H9 (cell line): ENCODE data around the gene SNX32. TPM values are rescaled to one million over a fixed set of nuclear protein-coding genes. Genes with fewer than 3 reads are reported as not detected.

Experiments
- DNase-seq: peaks from one replicate; pipeline ENCODE4 v3.0.0-alpha.2; 2017
- H2AFZ ChIP-seq: one replicate; pipeline ENCODE4 v1.6.1; 2013; ENCODE audit warnings: mild to moderate bottlenecking, low read length, control low read depth, moderate library complexity
- H2AK5ac ChIP-seq: 2 replicates; pipeline ENCODE4 v1.6.1; 2013; ENCODE audit warnings: low read length, control low read depth, mixed read lengths; ENCODE audit not compliant: insufficient read length
- H2BK120ac ChIP-seq: one replicate; pipeline ENCODE4 v1.6.1; 2013; ENCODE audit warnings: low read depth, mild to moderate bottlenecking, low read length, control low read depth, inconsistent platforms; ENCODE audit not compliant: poor library complexity, severe bottlenecking
- H2BK12ac ChIP-seq: 2 replicates; pipeline ENCODE4 v1.6.1; 2013; ENCODE audit warnings: low read length, control low read depth, mixed read lengths, low read depth; ENCODE audit not compliant: insufficient read length
- H2BK15ac ChIP-seq: 2 replicates; pipeline ENCODE4 v1.6.1; 2013; ENCODE audit warnings: low read depth, low read length, control low read depth
- H2BK20ac ChIP-seq: one replicate; pipeline ENCODE4 v1.6.1; 2013; ENCODE audit warnings: low read depth, mild to moderate bottlenecking, low read length, control low read depth, inconsistent platforms; ENCODE audit not compliant: poor library complexity, severe bottlenecking
- H2BK5ac ChIP-seq: 2 replicates; pipeline ENCODE4 v1.6.1; 2013; ENCODE audit warnings: low read length, control low read depth, mixed read lengths; ENCODE audit not compliant: insufficient read length
- H3K14ac ChIP-seq: 2 replicates; pipeline ENCODE4 v1.6.1; 2013; ENCODE audit warnings: low read length, control low read depth; ENCODE audit not compliant: insufficient read depth
- H3K18ac ChIP-seq: 2 replicates; pipeline ENCODE4 v1.6.1; 2013; ENCODE audit warnings: low read depth, mild to moderate bottlenecking, mixed read lengths, low read length, control low read depth; ENCODE audit not compliant: insufficient read length
- H3K23ac ChIP-seq: 2 replicates; pipeline ENCODE4 v1.6.1; 2013; ENCODE audit warnings: low read length, control low read depth, mixed read lengths, low read depth; ENCODE audit not compliant: insufficient read length
- H3K23me2 ChIP-seq: 2 replicates; pipeline ENCODE4 v1.6.1; 2013; ENCODE audit warnings: low read depth, mild to moderate bottlenecking, mixed read lengths, low read length, control low read depth; ENCODE audit not compliant: insufficient read length, poor library complexity, severe bottlenecking
- H3K27ac ChIP-seq: 2 replicates; pipeline ENCODE4 v1.5.1; 2013; ENCODE audit warnings: low read length, control low read depth, mixed read lengths, low read depth; ENCODE audit not compliant: insufficient read length
- H3K27me3 ChIP-seq: 2 replicates; pipeline ENCODE4 v1.6.1; 2013; ENCODE audit warnings: low read length, control low read depth, inconsistent platforms; ENCODE audit not compliant: insufficient read depth
- H3K4ac ChIP-seq: 2 replicates; pipeline ENCODE4 v1.6.1; 2013; ENCODE audit warnings: low read depth, mild to moderate bottlenecking, control low read depth, inconsistent platforms, low read length, moderate library complexity
- H3K4me1 ChIP-seq: 2 replicates; pipeline ENCODE4 v1.6.1; 2013; ENCODE audit warnings: low read length, control low read depth, inconsistent platforms; ENCODE audit not compliant: insufficient read depth
- H3K4me2 ChIP-seq: 2 replicates; pipeline ENCODE4 v1.6.1; 2013; ENCODE audit warnings: low read length, control low read depth, mixed read lengths; ENCODE audit not compliant: insufficient read length, insufficient read depth
- H3K56ac ChIP-seq: 2 replicates; pipeline ENCODE4 v1.6.1; 2013; ENCODE audit warnings: low read depth, mild to moderate bottlenecking, mixed read lengths, low read length, control low read depth; ENCODE audit not compliant: insufficient read length
- H3K79me1 ChIP-seq: 2 replicates; pipeline ENCODE4 v1.6.1; 2013; ENCODE audit warnings: low read depth, mild to moderate bottlenecking, moderate library complexity, low read length, control low read depth, inconsistent platforms; ENCODE audit not compliant: insufficient read depth, poor library complexity, severe bottlenecking
- H3K79me2 ChIP-seq: 2 replicates; pipeline ENCODE4 v1.6.1; 2013; ENCODE audit warnings: low read length, control low read depth, inconsistent platforms; ENCODE audit not compliant: insufficient read depth
- H3K9ac ChIP-seq: 2 replicates; pipeline ENCODE4 v1.6.1; 2013; ENCODE audit warnings: low read length, control low read depth, mixed read lengths; ENCODE audit not compliant: insufficient read length; ENCODE audit errors: extremely low read depth
- H3K9me3 ChIP-seq: one replicate; pipeline ENCODE4 v1.6.1; 2013; ENCODE audit warnings: low read depth, low read length, inconsistent platforms; ENCODE audit not compliant: control insufficient read depth
- H3T11ph ChIP-seq: one replicate; pipeline ENCODE4 v1.6.1; 2013; ENCODE audit warnings: mild to moderate bottlenecking, low read length, control low read depth, inconsistent platforms
- H4K20me1 ChIP-seq: one replicate; pipeline ENCODE4 v1.6.1; 2013; ENCODE audit not compliant: control insufficient read depth, insufficient read length, insufficient read depth
- H4K5ac ChIP-seq: 2 replicates; pipeline ENCODE4 v1.6.1; 2013; ENCODE audit warnings: low read depth, mild to moderate bottlenecking, mixed read lengths, low read length, control low read depth; ENCODE audit not compliant: insufficient read length
- H4K8ac ChIP-seq: replicated peaks from 2 replicates; pipeline ENCODE4 v1.6.1; 2013; ENCODE audit warnings: low read length, control low read depth, mixed read lengths, low read depth; ENCODE audit not compliant: insufficient read length
- H4K91ac ChIP-seq: 2 replicates; pipeline ENCODE4 v1.6.1; 2013; ENCODE audit warnings: low read depth, mild to moderate bottlenecking, moderate library complexity, mixed read lengths, low read length, control low read depth; ENCODE audit not compliant: insufficient read length
- H3K27ac Mint-ChIP-seq, 3 experiments: 2 replicates in 2 of 3; 3 replicates in 1 of 3; pipeline ENCODE4 v1.8.0; 2020 to 2021; ENCODE audit warnings: mixed read lengths in 3 of 3, mild to moderate bottlenecking in 1 of 3, moderate library complexity in 1 of 3
- H3K27me3 Mint-ChIP-seq: 2 replicates; pipeline ENCODE4 v1.8.0; 2021; ENCODE audit warnings: low read depth, mild to moderate bottlenecking, moderate library complexity, mixed read lengths
- H3K36me3 Mint-ChIP-seq, 3 experiments: 2 replicates in 2 of 3; 3 replicates in 1 of 3; pipeline ENCODE4 v1.8.0; 2020 to 2021; ENCODE audit warnings: low read depth in 3 of 3, mixed read lengths in 3 of 3; ENCODE audit not compliant: insufficient read depth in 1 of 3
- H3K4me1 Mint-ChIP-seq, 2 experiments: 2 replicates each; pipeline ENCODE4 v1.8.0; 2020; ENCODE audit warnings: mixed read lengths in 2 of 2
- H3K4me3 Mint-ChIP-seq, 2 experiments: 2 replicates in 1 of 2; 3 replicates in 1 of 2; pipeline ENCODE4 v1.8.0; 2020 to 2021; ENCODE audit warnings: mild to moderate bottlenecking in 2 of 2, mixed read lengths in 2 of 2, moderate library complexity in 1 of 2
- H3K9me3 Mint-ChIP-seq, 2 experiments: 2 replicates in 1 of 2; 3 replicates in 1 of 2; pipeline ENCODE4 v1.8.0; 2020; ENCODE audit warnings: mild to moderate bottlenecking in 2 of 2, mixed read lengths in 2 of 2, moderate library complexity in 1 of 2
- WGBS: extraction: QIAGEN DNeasy Blood & Tissue Kit; methylation state at CpG from one replicate; pipeline ENCODE4 v1.1.7; 2013; ENCODE audit warnings: missing lambda C conversion rate, low lambda C conversion rate, mixed read lengths; ENCODE audit not compliant: insufficient read length; ENCODE audit errors: extremely low coverage; 5-methylcytosine and 5-hydroxymethylcytosine counted together
- total RNA-seq: library from RNA; stranded (reverse); gene quantifications from 2 replicates; pipeline ENCODE4 v1.2.1, GENCODE V29; 2021
- TF ChIP-seq, protein P1 (sequence below): fragments of 200-600 bp; sonication (generic); conservative IDR thresholded peaks from 3 replicates; pipeline ENCODE4 v1.8.0; 2021; ENCODE audit warnings: antibody characterized with exemption, mild to moderate bottlenecking

Gene SNX32
- total RNA-seq, 1 experiment from 2014 or later, result 1.2 TPM

DNA sequence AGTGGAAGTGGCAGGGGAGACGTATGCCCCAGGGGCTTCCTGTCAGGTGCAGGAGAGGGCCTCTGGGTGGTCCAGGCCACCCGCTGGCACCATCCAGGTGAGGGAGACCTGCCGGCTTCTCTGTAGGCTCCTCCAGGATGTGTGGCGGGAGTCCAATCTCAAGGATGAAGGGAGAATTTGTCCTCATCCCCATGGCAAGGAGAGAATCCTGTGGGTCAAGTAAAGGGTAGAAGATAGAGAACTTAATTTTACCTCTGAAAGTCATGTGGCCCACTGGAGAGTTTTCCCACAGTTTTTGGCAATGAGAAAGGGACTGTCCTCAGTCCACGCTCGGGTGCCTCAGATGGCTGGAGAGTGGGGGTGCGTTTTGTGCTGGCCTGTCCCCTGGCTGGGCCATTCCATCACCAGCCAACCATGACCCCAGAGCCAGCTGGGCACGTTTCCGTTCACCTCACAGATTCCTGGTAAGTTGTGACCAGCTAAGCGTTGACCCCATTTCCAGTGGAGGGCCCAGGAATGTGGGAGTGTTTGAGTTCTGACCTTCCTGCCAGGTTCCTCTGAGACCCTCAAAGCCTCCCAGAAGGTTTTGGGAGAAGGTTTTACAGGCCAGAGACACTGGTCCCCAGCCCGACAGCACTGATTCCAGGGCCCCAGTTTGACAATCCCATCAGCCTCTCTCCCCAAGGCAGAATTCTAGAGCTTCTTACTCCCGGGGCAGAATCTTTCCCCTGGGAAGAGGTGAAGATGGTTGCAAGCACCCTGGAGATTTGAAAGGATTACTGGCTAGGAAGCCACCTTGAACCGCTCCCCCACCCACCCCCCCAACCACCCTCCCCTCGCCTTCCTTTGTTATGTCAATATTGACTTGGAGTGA is 44.3 kb upstream of the SNX32 start:
- Mint-ChIP-seq H3K4me3 (no peak overlapping the region; a peak in 1 of 5 replicates), H3K36me3 (peaks cover 0 to 3% (median 2%) of the 10 kb centered on the region in 3 experiments; a peak in 3 of 7 replicates), H3K9me3 (no peaks in the 10 kb centered on the region; a peak in 1 of 5 replicates), H3K27ac (no peak overlapping the region; a peak in 1 of 7 replicates), H3K4me1 (peaks cover 40 to 43% of the 10 kb centered on the region in 2 experiments), H3K27me3 (peaks cover 50% of the 10 kb centered on the region)
- Histone ChIP-seq H4K91ac (no peak overlapping the region), H2BK120ac (no peak overlapping the region), H3K79me1 (no peaks in the 10 kb centered on the region), H3K18ac (no peak overlapping the region), H4K20me1 (no peaks in the 10 kb centered on the region), H3K23ac (no peak overlapping the region), H3K27me3 (peaks cover 20% of the 10 kb centered on the region; the same call in 1 of the 2 replicates), H3T11ph (no peak overlapping the region), H2BK15ac (no peak overlapping the region; the same call in 1 of the 2 replicates), H3K56ac (no peak overlapping the region), H2BK12ac (no peak overlapping the region), H3K27ac (no peak overlapping the region), H3K79me2 (no peaks in the 10 kb centered on the region), H2BK5ac (no peak overlapping the region), H4K8ac (no peak overlapping the region), H3K9me3 (no peaks in the 10 kb centered on the region), H4K5ac (no peak overlapping the region), H2AFZ (no peak overlapping the region), H2BK20ac (no peak overlapping the region), H3K23me2 (peaks cover 9% of the 10 kb centered on the region), H3K4me2 (no peak overlapping the region), H3K4me1 (peaks cover 4% of the 10 kb centered on the region; the same call in 1 of the 2 replicates), H3K14ac (no peak overlapping the region; the same call in 1 of the 2 replicates), H2AK5ac (no peak overlapping the region), H3K9ac (no peak overlapping the region), H3K4ac (no peak overlapping the region)
- WGBS, result no CpG with 5 or more reads among the region's 14 CpGs
- TF ChIP-seq, protein P1, sequence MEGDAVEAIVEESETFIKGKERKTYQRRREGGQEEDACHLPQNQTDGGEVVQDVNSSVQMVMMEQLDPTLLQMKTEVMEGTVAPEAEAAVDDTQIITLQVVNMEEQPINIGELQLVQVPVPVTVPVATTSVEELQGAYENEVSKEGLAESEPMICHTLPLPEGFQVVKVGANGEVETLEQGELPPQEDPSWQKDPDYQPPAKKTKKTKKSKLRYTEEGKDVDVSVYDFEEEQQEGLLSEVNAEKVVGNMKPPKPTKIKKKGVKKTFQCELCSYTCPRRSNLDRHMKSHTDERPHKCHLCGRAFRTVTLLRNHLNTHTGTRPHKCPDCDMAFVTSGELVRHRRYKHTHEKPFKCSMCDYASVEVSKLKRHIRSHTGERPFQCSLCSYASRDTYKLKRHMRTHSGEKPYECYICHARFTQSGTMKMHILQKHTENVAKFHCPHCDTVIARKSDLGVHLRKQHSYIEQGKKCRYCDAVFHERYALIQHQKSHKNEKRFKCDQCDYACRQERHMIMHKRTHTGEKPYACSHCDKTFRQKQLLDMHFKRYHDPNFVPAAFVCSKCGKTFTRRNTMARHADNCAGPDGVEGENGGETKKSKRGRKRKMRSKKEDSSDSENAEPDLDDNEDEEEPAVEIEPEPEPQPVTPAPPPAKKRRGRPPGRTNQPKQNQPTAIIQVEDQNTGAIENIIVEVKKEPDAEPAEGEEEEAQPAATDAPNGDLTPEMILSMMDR, result no peak
- DNase-seq, result no peak
